MM.1S (cell line): ENCODE measurements around the gene TRMT10B.

Source experiments
- DNase-seq: peaks from one replicate; pipeline ENCODE4 v3.0.0-alpha.2; 2015
- H2AFZ ChIP-seq: fragments of 300-600 bp; sonication (generic); 2 replicates; pipeline ENCODE4 v1.6.0; 2016; ENCODE audit warnings: antibody characterized with exemption, low read length
- H3F3A ChIP-seq: fragments of 300-600 bp; sonication (generic); 2 replicates; pipeline ENCODE4 v1.6.1; 2016; ENCODE audit warnings: mild to moderate bottlenecking, antibody characterized with exemption, low read length, moderate library complexity, mixed read lengths; ENCODE audit not compliant: insufficient read depth
- H3K27ac ChIP-seq: fragments of 300-600 bp; sonication (generic); 2 replicates; pipeline ENCODE4 v1.5.1; 2016; ENCODE audit warnings: mild to moderate bottlenecking, low read length
- H3K27me3 ChIP-seq: fragments of 300-600 bp; sonication (generic); replicated peaks from 2 replicates; pipeline ENCODE4 v1.6.0; 2016; ENCODE audit warnings: low read length; ENCODE audit not compliant: insufficient read depth
- H3K36me3 ChIP-seq: fragments of 300-600 bp; sonication (generic); replicated peaks from 2 replicates; pipeline ENCODE4 v1.6.1; 2016; ENCODE audit warnings: mild to moderate bottlenecking, low read length, mixed read lengths; ENCODE audit not compliant: insufficient read depth
- H3K4me1 ChIP-seq: fragments of 300-600 bp; sonication (generic); 2 replicates; pipeline ENCODE4 v1.6.1; 2016; ENCODE audit warnings: low read length, mixed read lengths
- H3K4me2 ChIP-seq: fragments of 300-600 bp; sonication (generic); 2 replicates; pipeline ENCODE4 v1.6.0; 2016; ENCODE audit warnings: low read depth, low read length
- H3K4me3 ChIP-seq: fragments of 300-600 bp; sonication (generic); 2 replicates; pipeline ENCODE4 v1.5.1; 2016; ENCODE audit warnings: low read length, mixed read lengths
- H3K79me2 ChIP-seq: fragments of 300-600 bp; sonication (generic); 2 replicates; pipeline ENCODE4 v1.6.1; 2016; ENCODE audit warnings: mixed run types, low read length, mixed read lengths
- H3K9ac ChIP-seq: fragments of 300-600 bp; sonication (generic); 2 replicates; pipeline ENCODE4 v1.6.1; 2016; ENCODE audit warnings: low read length, mixed read lengths
- H3K9me2 ChIP-seq: fragments of 300-600 bp; sonication (generic); replicated peaks from 2 replicates; pipeline ENCODE4 v1.6.1; 2016; ENCODE audit warnings: mild to moderate bottlenecking, low read length, mixed read lengths; ENCODE audit not compliant: insufficient read depth
- H3K9me3 ChIP-seq: fragments of 300-600 bp; sonication (generic); replicated peaks from 2 replicates; pipeline ENCODE4 v1.6.1; 2016; ENCODE audit warnings: mild to moderate bottlenecking, low read length, mixed read lengths; ENCODE audit not compliant: insufficient read depth
- H4K20me1 ChIP-seq: fragments of 300-600 bp; sonication (generic); 2 replicates; pipeline ENCODE4 v1.6.1; 2016; ENCODE audit warnings: mild to moderate bottlenecking, low read length, moderate library complexity, mixed read lengths; ENCODE audit not compliant: insufficient read depth
- EZH2 ChIP-seq: fragments of 300-600 bp; sonication (generic); optimal IDR thresholded peaks from 2 replicates; pipeline ENCODE3; 2017; ENCODE audit warnings: low read depth, mild to moderate bottlenecking, antibody characterized with exemption, low read length, mixed read lengths
- EZH2phosphoT487 ChIP-seq: fragments of 300-600 bp; sonication (generic); IDR thresholded peaks from 2 replicates; pipeline ENCODE4 v1.6.1; 2018; ENCODE audit warnings: antibody characterized with exemption, low read length
- TF ChIP-seq, protein P1 (sequence below): fragments of 300-600 bp; sonication (generic); IDR thresholded peaks from 2 replicates; pipeline ENCODE4 v1.5.1; 2016; ENCODE audit warnings: antibody characterized with exemption, low read length, mixed read lengths

The TRMT10B gene

DNA sequence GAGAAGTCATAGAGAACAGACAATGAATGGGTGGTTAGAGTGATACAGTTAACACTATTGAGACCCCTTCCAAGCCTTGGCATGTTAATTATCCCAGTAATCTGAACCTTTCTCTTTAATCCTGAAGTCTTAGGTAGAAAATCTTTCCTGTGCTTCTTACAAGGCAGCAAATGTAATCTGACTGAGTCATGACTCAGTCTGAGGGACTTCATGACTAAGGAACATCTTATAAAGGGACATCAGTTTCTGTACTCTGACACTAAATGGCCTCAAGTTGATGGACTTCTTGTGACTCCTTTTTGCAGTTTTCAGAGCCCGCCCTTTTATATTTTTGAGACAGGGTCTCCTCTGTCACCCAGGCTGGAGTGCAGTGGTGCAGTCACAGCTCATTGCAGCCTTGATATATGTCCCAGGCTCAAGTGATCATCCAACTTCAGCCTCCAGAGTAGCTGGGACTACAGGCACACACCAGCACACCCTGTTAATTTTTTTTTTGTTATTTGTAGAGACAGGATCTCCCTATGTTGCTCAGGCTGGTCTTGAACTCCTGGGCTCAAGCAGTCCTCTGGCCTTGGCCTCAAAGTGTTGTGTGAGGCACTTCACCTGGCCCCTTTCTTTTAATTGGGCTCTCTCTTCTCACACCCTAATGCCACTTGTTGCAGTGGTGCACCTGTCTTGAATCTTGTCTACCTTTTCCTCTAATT is 21.8 kb downstream of the TRMT10B start:
- no peak overlapping the region for H3K4me3 ChIP-seq
- no peaks in the 10 kb centered on the region for H3K4me1 ChIP-seq
- H3K79me2 ChIP-seq, result peaks cover 5% of the 10 kb centered on the region; the same call in 1 of the 2 replicates
- H3K9ac ChIP-seq, result no peak overlapping the region
- H3K9me3 ChIP-seq, result no peaks in the 10 kb centered on the region
- no peak for DNase-seq
- H4K20me1 ChIP-seq, result no peaks in the 10 kb centered on the region; the same call in 1 of the 2 replicates
- H3K27ac ChIP-seq, result no peak overlapping the region
- no peaks in the 10 kb centered on the region for H3K9me2 ChIP-seq
- no peaks in the 10 kb centered on the region for H3F3A ChIP-seq
- TF ChIP-seq EZH2, result no peak
- TF ChIP-seq, protein P1, sequence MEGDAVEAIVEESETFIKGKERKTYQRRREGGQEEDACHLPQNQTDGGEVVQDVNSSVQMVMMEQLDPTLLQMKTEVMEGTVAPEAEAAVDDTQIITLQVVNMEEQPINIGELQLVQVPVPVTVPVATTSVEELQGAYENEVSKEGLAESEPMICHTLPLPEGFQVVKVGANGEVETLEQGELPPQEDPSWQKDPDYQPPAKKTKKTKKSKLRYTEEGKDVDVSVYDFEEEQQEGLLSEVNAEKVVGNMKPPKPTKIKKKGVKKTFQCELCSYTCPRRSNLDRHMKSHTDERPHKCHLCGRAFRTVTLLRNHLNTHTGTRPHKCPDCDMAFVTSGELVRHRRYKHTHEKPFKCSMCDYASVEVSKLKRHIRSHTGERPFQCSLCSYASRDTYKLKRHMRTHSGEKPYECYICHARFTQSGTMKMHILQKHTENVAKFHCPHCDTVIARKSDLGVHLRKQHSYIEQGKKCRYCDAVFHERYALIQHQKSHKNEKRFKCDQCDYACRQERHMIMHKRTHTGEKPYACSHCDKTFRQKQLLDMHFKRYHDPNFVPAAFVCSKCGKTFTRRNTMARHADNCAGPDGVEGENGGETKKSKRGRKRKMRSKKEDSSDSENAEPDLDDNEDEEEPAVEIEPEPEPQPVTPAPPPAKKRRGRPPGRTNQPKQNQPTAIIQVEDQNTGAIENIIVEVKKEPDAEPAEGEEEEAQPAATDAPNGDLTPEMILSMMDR, result no peak
- no peak for TF ChIP-seq EZH2phosphoT487
- H3K36me3 ChIP-seq, result peaks cover 15% of the 10 kb centered on the region
- H3K4me2 ChIP-seq, result no peak overlapping the region
- H2AFZ ChIP-seq, result no peak overlapping the region
- no peaks in the 10 kb centered on the region for H3K27me3 ChIP-seq

DNA sequence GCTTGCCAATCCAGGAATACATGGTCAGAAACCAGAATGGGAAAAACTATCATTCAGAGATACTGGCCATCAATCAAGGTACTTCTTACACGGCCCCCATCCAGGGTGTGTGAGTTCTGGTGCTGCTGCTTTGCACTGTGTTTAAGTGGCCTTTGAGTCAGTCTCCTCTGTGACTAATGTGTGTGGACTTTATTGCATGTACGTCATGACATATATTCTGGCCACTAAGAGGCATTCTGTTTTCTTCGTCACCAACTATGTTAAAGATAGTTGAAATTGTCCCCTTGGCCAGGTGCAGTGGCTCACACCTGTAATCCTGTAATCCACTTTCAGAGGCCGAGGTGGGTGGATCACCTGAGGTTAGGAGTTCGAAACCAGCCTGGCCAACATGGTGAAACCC is 22.7 kb downstream of the TRMT10B start:
- TF ChIP-seq EZH2phosphoT487, result no peak
- no peak overlapping the region for H2AFZ ChIP-seq
- no peaks in the 10 kb centered on the region; the same call in 1 of the 2 replicates for H4K20me1 ChIP-seq
- peaks cover 25% of the 10 kb centered on the region for H3K36me3 ChIP-seq
- H3K79me2 ChIP-seq, result peaks cover 13% of the 10 kb centered on the region; the same call in 1 of the 2 replicates
- H3K4me2 ChIP-seq, result no peak overlapping the region
- H3K9ac ChIP-seq, result no peak overlapping the region
- H3K27me3 ChIP-seq, result no peaks in the 10 kb centered on the region
- H3K9me2 ChIP-seq, result no peaks in the 10 kb centered on the region
- H3F3A ChIP-seq, result no peaks in the 10 kb centered on the region
- H3K4me3 ChIP-seq, result no peak overlapping the region
- H3K4me1 ChIP-seq, result no peaks in the 10 kb centered on the region
- H3K27ac ChIP-seq, result no peak overlapping the region
- DNase-seq, result no peak
- no peaks in the 10 kb centered on the region for H3K9me3 ChIP-seq

DNA sequence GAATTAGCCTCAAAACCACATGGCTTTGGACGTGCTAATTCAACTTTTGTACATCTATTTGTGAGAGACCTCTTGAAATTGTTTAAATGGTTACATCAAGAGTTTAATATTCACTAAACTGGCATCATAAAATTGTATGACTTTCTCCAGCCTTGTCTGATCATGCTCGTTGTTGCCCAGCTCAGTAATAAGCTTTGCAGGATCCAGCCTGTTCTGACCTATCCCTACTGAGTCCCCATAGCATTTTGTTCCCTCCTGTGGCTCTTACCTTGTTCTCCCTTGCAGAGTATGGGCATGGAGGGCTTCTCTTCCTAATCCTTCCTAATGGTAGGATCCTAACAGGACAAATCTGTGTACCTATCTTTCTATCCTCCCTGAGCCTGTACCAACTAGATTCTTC is 24.9 kb downstream of the TRMT10B start:
- H3K27me3 ChIP-seq, result no peaks in the 10 kb centered on the region
- H3K9me3 ChIP-seq, result no peaks in the 10 kb centered on the region
- no peak overlapping the region for H3K27ac ChIP-seq
- no peaks in the 10 kb centered on the region for H3F3A ChIP-seq
- TF ChIP-seq EZH2 (no peak), EZH2phosphoT487 (no peak)
- TF ChIP-seq, protein P1, result no peak
- H4K20me1 ChIP-seq, result no peaks in the 10 kb centered on the region; the same call in 1 of the 2 replicates
- no peak overlapping the region for H3K4me2 ChIP-seq
- no peaks in the 10 kb centered on the region for H3K9me2 ChIP-seq
- peaks cover 7% of the 10 kb centered on the region; the same call in 1 of the 2 replicates for H3K4me1 ChIP-seq
- no peak for DNase-seq
- no peak overlapping the region for H3K4me3 ChIP-seq
- H2AFZ ChIP-seq, result no peak overlapping the region
- peaks cover 25% of the 10 kb centered on the region for H3K36me3 ChIP-seq
- H3K79me2 ChIP-seq, result peaks cover 34% of the 10 kb centered on the region
- no peak overlapping the region for H3K9ac ChIP-seq

DNA sequence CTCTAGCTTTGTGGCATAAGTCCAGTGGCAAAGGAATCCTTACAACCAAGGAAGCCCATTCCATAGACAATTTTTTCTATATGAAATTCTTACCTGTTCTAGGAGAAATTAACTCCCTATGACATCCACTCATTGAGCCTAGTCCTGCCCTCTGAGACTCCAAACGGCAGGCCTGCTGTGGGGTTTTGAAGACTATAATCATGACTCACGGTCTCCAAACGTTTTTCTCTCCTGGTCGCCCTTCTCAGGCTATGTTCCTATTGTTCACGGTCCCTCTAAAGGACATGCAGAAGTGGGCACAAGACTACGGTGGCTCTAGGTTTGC is 30.6 kb downstream of the TRMT10B start:
- Histone ChIP-seq H3K9me3 (no peaks in the 10 kb centered on the region), H4K20me1 (no peaks in the 10 kb centered on the region; the same call in 1 of the 2 replicates), H2AFZ (peak overlapping the region; percentile 99), H3K4me3 (peak overlapping the region; percentile 99), H3K27ac (peak overlapping the region; percentile 64; the same call in 1 of the 2 replicates), H3K27me3 (no peaks in the 10 kb centered on the region), H3K9me2 (no peaks in the 10 kb centered on the region), H3K36me3 (peaks cover 21% of the 10 kb centered on the region), H3K79me2 (peaks cover 51% of the 10 kb centered on the region), H3F3A (0 out of 2 replicates have a peak, but pooled peaks cover 6% of the 10 kb centered on the region), H3K4me2 (peak overlapping the region; percentile 81), H3K4me1 (peaks cover 7% of the 10 kb centered on the region; the same call in 1 of the 2 replicates), H3K9ac (peak overlapping the region; percentile 68)
- no peak for DNase-seq
- TF ChIP-seq EZH2phosphoT487, result no peak
